Measurements from ENCODE around the gene DDX41.
A peak's percentile ranks its signal among the peaks of the same experiment; 100 is the strongest.

The DDX41 gene

GRCh38 chr5:177512736-177513380 lies 3.9 kb downstream of the DDX41 start:
- DNase-seq: no peak

GRCh38 chr5:177511796-177512675 lies 4.7 kb downstream of the DDX41 start:
- no peak for DNase-seq

GRCh38 chr5:177511181-177511580 lies 5.6 kb downstream of the DDX41 start:
- DNase-seq: no peak

GRCh38 chr5:177510567-177511053 lies 6.2 kb downstream of the DDX41 start:
- DNase-seq: no peak

- DNase-seq: no peak
These were observed 6.7 kb downstream of the DDX41 start for GRCh38 chr5:177509991-177510566.

- peak in 1 of 2 donors; percentile 27 for DNase-seq
These were observed 7.3 kb downstream of the DDX41 start, which contains the start of gene DOK3 for GRCh38 chr5:177509381-177509951. Gene DOK3, minus strand, starts transcription at chr5:177509826. Its CDS starts 286 bp downstream, at chr5:177509540.

- no peak for DNase-seq
These were observed 7.9 kb downstream of the DDX41 start for GRCh38 chr5:177508837-177509236.

GRCh38 chr5:177508221-177508611 lies 8.5 kb downstream of the DDX41 start:
- DNase-seq: no peak

GRCh38 chr5:177507596-177508220 lies 9.1 kb downstream of the DDX41 start:
- DNase-seq: no peak

- no peak for DNase-seq
These were observed 9.6 kb downstream of the DDX41 start for GRCh38 chr5:177507165-177507564.

- DNase-seq: no peak
These were observed 11.7 kb downstream of the DDX41 start for GRCh38 chr5:177505075-177505474.

GRCh38 chr5:177504086-177505056 lies 12.4 kb downstream of the DDX41 start:
- DNase-seq: no peak

- no peak for DNase-seq
These were observed 13.2 kb downstream of the DDX41 start for GRCh38 chr5:177503351-177504085.

- DNase-seq: no peak
These were observed 13.9 kb downstream of the DDX41 start for GRCh38 chr5:177502886-177503285.

GRCh38 chr5:177501874-177502678 lies 14.7 kb downstream of the DDX41 start:
- no peak for DNase-seq

- DNase-seq: peak; percentile 93 to 94
These were observed 15.9 kb downstream of the DDX41 start for GRCh38 chr5:177500685-177501522.

GRCh38 chr5:177499842-177500241 lies 16.9 kb downstream of the DDX41 start:
- DNase-seq: no peak

- peak in 1 of 2 donors; percentile 52 for DNase-seq
These were observed 18.6 kb downstream of the DDX41 start for GRCh38 chr5:177498013-177498787.

Data from stimulated activated CD4-positive, alpha-beta T cell treated with anti-CD3 and anti-CD28 coated beads, Interleukin-2, amount 100 ng/mL, for 24 hours (primary cell).